GM23248 (cell line): ENCODE data around the gene PRDX6.

Experiments used
- EZH2 ChIP-seq: fragments of 200-600 bp; sonication (generic); IDR thresholded peaks from 2 replicates; pipeline ENCODE4 v1.6.1; 2018; ENCODE audit warnings: antibody characterized with exemption, mild to moderate bottlenecking; ENCODE audit not compliant: insufficient read depth, poor library complexity, severe bottlenecking
- EZH2phosphoT487 ChIP-seq: fragments of 200-600 bp; sonication (generic); IDR thresholded peaks from 2 replicates; pipeline ENCODE4 v1.6.1; 2018; ENCODE audit warnings: antibody characterized with exemption, moderate library complexity, mild to moderate bottlenecking, low read depth; ENCODE audit not compliant: insufficient read depth

DNA sequence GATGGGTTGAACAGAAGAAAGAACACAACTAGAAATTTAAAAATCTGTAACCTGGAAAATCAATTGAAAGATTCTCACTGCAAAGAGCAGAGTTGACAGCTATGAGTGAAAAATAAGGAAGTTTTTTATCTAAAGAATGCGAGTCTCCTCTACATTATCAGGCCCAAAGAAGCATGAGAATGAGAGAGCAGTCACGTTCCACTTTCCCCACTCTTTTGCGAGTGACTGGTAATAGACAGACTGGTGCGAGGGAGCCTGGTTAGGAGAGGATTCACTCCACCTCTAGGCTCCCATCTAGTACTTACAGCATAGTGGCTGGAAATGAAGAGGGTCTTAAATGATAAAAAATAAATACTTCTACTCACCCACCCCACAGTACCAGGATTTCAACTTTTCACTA is 52.0 kb downstream of the PRDX6 start:
- TF ChIP-seq EZH2phosphoT487: no peak
- no peak for TF ChIP-seq EZH2
